ENCODE data around the gene ZFP91.

ZFP91 gene

GRCh38 chr11:58582437-58582836 lies 3.6 kb downstream of the ZFP91 start:
- Histone ChIP-seq H3K36me3 (ENCODE audit: control insufficient read depth, insufficient read depth, low read length) (no peaks in the 10 kb centered on the region), H3K4me3 (ENCODE audit: low read depth, low read length) (no peak overlapping the region), H3K27ac (no peak overlapping the region), H3K9me3 (ENCODE audit: control insufficient read depth, low read length) (no peaks in the 10 kb centered on the region), H3K9ac (no peak overlapping the region), H3K79me2 (peaks cover 16% of the 10 kb centered on the region), H2AFZ (no peak overlapping the region), H3K4me1 (peaks cover 4% of the 10 kb centered on the region), H3K27me3 (ENCODE audit: control insufficient read depth, insufficient read depth, low read length) (no peaks in the 10 kb centered on the region), H3K4me2 (ENCODE audit: low read length) (no peak overlapping the region)
- TF ChIP-seq, protein P1, sequence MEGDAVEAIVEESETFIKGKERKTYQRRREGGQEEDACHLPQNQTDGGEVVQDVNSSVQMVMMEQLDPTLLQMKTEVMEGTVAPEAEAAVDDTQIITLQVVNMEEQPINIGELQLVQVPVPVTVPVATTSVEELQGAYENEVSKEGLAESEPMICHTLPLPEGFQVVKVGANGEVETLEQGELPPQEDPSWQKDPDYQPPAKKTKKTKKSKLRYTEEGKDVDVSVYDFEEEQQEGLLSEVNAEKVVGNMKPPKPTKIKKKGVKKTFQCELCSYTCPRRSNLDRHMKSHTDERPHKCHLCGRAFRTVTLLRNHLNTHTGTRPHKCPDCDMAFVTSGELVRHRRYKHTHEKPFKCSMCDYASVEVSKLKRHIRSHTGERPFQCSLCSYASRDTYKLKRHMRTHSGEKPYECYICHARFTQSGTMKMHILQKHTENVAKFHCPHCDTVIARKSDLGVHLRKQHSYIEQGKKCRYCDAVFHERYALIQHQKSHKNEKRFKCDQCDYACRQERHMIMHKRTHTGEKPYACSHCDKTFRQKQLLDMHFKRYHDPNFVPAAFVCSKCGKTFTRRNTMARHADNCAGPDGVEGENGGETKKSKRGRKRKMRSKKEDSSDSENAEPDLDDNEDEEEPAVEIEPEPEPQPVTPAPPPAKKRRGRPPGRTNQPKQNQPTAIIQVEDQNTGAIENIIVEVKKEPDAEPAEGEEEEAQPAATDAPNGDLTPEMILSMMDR (IDR thresholded peaks at IDR 0.05) = no peak

GRCh38 chr11:58586998-58587397 lies 8.1 kb downstream of the ZFP91 start:
- peaks cover 20% of the 10 kb centered on the region for H3K79me2 ChIP-seq
- H3K9me3 ChIP-seq (ENCODE audit: control insufficient read depth, low read length) = no peaks in the 10 kb centered on the region
- no peak overlapping the region for H3K9ac ChIP-seq
- H3K4me2 ChIP-seq (ENCODE audit: low read length) = no peak overlapping the region
- no peaks in the 10 kb centered on the region for H3K27me3 ChIP-seq (ENCODE audit: control insufficient read depth, insufficient read depth, low read length)
- H2AFZ ChIP-seq = no peak overlapping the region
- no peak overlapping the region for H3K4me3 ChIP-seq (ENCODE audit: low read depth, low read length)
- TF ChIP-seq, protein P1 (IDR thresholded peaks at IDR 0.05) = no peak
- no peak overlapping the region for H3K27ac ChIP-seq
- no peaks in the 10 kb centered on the region for H3K36me3 ChIP-seq (ENCODE audit: control insufficient read depth, insufficient read depth, low read length)
- H3K4me1 ChIP-seq = peaks cover 4% of the 10 kb centered on the region

GRCh38 chr11:58591659-58592058 lies 12.8 kb downstream of the ZFP91 start:
- Histone ChIP-seq H3K36me3 (ENCODE audit: control insufficient read depth, insufficient read depth, low read length) (no peaks in the 10 kb centered on the region), H3K27me3 (ENCODE audit: control insufficient read depth, insufficient read depth, low read length) (no peaks in the 10 kb centered on the region), H3K27ac (no peak overlapping the region), H3K4me3 (ENCODE audit: low read depth, low read length) (no peak overlapping the region), H3K4me1 (peaks cover 3% of the 10 kb centered on the region), H3K9me3 (ENCODE audit: control insufficient read depth, low read length) (no peaks in the 10 kb centered on the region), H3K4me2 (ENCODE audit: low read length) (no peak overlapping the region), H3K9ac (no peak overlapping the region), H2AFZ (no peak overlapping the region), H3K79me2 (peaks cover 19% of the 10 kb centered on the region)
- TF ChIP-seq, protein P1 (IDR thresholded peaks at IDR 0.05) = no peak

DNA sequence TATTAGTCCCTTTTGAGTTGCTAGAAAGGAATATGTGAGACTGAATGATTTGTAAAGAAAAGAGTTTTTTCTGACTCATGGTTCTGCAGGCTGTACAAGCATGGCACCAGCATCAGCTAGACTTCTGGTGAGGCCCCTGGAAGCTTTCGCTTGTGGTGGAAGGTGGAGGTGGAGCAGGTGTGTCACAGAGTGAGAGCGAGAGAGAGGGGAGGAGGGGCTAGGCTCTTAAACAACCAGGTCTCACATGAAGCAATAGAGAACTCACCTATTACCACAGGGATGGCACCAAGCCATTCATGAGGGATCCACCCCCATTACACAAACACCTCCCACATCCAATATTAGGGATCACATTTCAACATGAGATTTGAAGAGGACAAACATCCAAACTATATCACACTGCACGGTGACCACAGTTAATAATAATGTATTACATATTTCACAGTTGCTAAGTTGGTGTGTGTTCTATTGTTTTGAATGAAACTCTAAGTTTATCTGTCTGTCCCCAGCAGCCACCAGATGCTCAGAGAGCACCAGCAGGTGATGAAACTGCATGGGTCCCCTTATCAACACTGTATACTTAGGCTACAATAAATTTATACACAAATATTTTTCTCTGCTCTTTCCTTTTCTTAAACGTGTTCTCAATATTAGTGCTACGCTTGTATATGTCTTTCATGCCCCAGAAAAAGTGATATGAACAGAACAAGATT lies 14.1 kb downstream of the ZFP91 start:
- H3K27me3 ChIP-seq (ENCODE audit: control insufficient read depth, insufficient read depth, low read length) = no peaks in the 10 kb centered on the region
- no peak overlapping the region for H3K9ac ChIP-seq
- H3K4me3 ChIP-seq (ENCODE audit: low read depth, low read length) = no peak overlapping the region
- H3K27ac ChIP-seq = no peak overlapping the region
- peaks cover 19% of the 10 kb centered on the region for H3K79me2 ChIP-seq
- TF ChIP-seq, protein P1 (IDR thresholded peaks at IDR 0.05) = no peak
- H3K9me3 ChIP-seq (ENCODE audit: control insufficient read depth, low read length) = no peaks in the 10 kb centered on the region
- no peaks in the 10 kb centered on the region for H3K36me3 ChIP-seq (ENCODE audit: control insufficient read depth, insufficient read depth, low read length)
- peaks cover 3% of the 10 kb centered on the region for H3K4me1 ChIP-seq
- H3K4me2 ChIP-seq (ENCODE audit: low read length) = no peak overlapping the region
- H2AFZ ChIP-seq = no peak overlapping the region

DNA sequence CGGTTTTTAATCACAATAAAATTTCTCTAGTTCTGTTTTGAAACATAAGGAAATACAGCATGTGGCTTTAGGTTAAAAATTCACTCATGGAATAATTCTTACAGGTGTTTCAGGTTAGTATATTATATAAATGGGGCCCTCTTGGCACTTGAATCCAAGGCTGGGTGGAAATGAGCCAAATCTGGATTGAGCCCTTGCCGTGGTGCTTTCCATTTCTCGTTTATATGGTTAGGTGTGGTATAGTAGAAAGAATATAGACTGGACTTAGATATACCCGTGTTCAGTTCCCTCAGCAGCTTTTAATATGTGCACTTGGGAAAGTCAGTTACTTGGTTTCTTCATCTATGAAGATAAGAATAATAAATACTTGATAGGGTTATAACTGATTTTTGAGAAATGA lies 16.0 kb downstream of the ZFP91 start:
- Histone ChIP-seq H3K4me1 (peaks cover 3% of the 10 kb centered on the region), H3K27ac (no peak overlapping the region), H3K79me2 (peaks cover 18% of the 10 kb centered on the region), H3K27me3 (ENCODE audit: control insufficient read depth, insufficient read depth, low read length) (no peaks in the 10 kb centered on the region), H3K36me3 (ENCODE audit: control insufficient read depth, insufficient read depth, low read length) (no peaks in the 10 kb centered on the region), H3K9ac (no peak overlapping the region), H2AFZ (no peak overlapping the region), H3K4me3 (ENCODE audit: low read depth, low read length) (no peak overlapping the region), H3K4me2 (ENCODE audit: low read length) (no peak overlapping the region), H3K9me3 (ENCODE audit: control insufficient read depth, low read length) (no peaks in the 10 kb centered on the region)
- TF ChIP-seq, protein P1 (IDR thresholded peaks at IDR 0.05) = no peak

All from parathyroid adenoma (tissue), 2 donors.